IMR-90 (cell line): Measurements from ENCODE around the gene C16orf89.

Experiments used
- BHLHE40 ChIP-seq: fragments of 150-350 bp; IDR thresholded peaks from 2 replicates; pipeline ENCODE4 v1.6.1; 2016; ENCODE audit warnings: mild to moderate bottlenecking, low read depth, low read length
- CEBPB ChIP-seq: IDR thresholded peaks from 2 replicates; pipeline ENCODE4 v1.6.1; 2012; ENCODE audit warnings: low read depth, low read length, improper control_type of control experiment
- CTCF ChIP-seq: conservative IDR thresholded peaks from 2 replicates; pipeline ENCODE4 v1.5.1; 2012; ENCODE audit warnings: mild to moderate bottlenecking, low read depth, low read length, improper control_type of control experiment
- FOS ChIP-seq: fragments of 150-350 bp; IDR thresholded peaks from 2 replicates; pipeline ENCODE4 v1.6.1; 2016; ENCODE audit warnings: low read depth, low read length
- MXI1 ChIP-seq: IDR thresholded peaks from 2 replicates; pipeline ENCODE4 v1.6.1; 2012; ENCODE audit warnings: low read depth, mild to moderate bottlenecking, low read length, moderate library complexity, borderline replicate concordance
- POLR2A ChIP-seq: IDR thresholded peaks from 2 replicates; pipeline ENCODE4 v1.6.1; 2012; ENCODE audit warnings: mild to moderate bottlenecking, low read depth, low read length
- RAD21 ChIP-seq: IDR thresholded peaks from 2 replicates; pipeline ENCODE4 v1.6.1; 2012; ENCODE audit warnings: low read length, improper control_type of control experiment
- RFX5 ChIP-seq: IDR thresholded peaks from 2 replicates; pipeline ENCODE4 v1.8.0; 2012; ENCODE audit warnings: low read depth, mild to moderate bottlenecking, low read length, moderate library complexity
- USF2 ChIP-seq: fragments of 150-350 bp; IDR thresholded peaks from 2 replicates; pipeline ENCODE4 v1.6.1; 2017; ENCODE audit warnings: mild to moderate bottlenecking, antibody characterized with exemption, low read length, low read depth

GRCh38 chr16:5012887-5013286 is 52.9 kb downstream of the C16orf89 start:
- no peak for TF ChIP-seq CTCF
- no peak for TF ChIP-seq MXI1
- no peak for TF ChIP-seq POLR2A
- no peak for TF ChIP-seq BHLHE40
- TF ChIP-seq USF2: no peak
- TF ChIP-seq RAD21: no peak
- TF ChIP-seq FOS: no peak
- TF ChIP-seq CEBPB: no peak
- no peak for TF ChIP-seq RFX5
